ENCODE measurements around the gene FKRP.

GRCh38 chr19:46697204-46697960, 48.5 kb upstream of the FKRP start:
- no peak for TF ChIP-seq CTCF (optimal IDR thresholded peaks at IDR 0.05 in 1 of 3, IDR thresholded peaks at IDR 0.05 in 1 of 3, conservative IDR thresholded peaks at IDR 0.05 in 1 of 3; ENCODE audit: extremely low read depth in 1 of 3, insufficient read depth in 2 of 3, low read length in 3 of 3)
- no peak for TF ChIP-seq EZH2 (IDR thresholded peaks at IDR 0.05; ENCODE audit: low read length)
